K562 (cell line): ENCODE data around the gene LONRF2. TPM values are rescaled to one million over a fixed set of nuclear protein-coding genes. Genes with fewer than 3 reads are reported as not detected.

Source experiments
- ATAC-seq: fragments of 200-7000 bp; cut with Tn5 transposase; 3 replicates; pipeline ENCODE4 v1.9.1; 2020; ENCODE audit warnings: moderate library complexity
- BruUV-seq: library from RNA; stranded (reverse); fragments of 400-500 nt; replicated peaks from 2 replicates; lab custom pipeline; 2021; lab: Mats Ljungman, UMichigan
- CTCF ChIA-PET: fragments of 300-600 bp; formaldehyde crosslinking; extraction: SDS; loops from one replicate; lab custom pipeline; 2021; ENCODE audit warnings: low intra/inter-chr PET ratio; lab: Yijun Ruan, JAX
- POLR2A ChIA-PET: fragments of 300-600, 350-650 bp; sonication (Branson Sonifier 250); formaldehyde crosslinking; extraction: SDS; loops from one replicate; lab custom pipeline; 2021; ENCODE audit warnings: antibody characterized with exemption, inconsistent platforms; lab: Yijun Ruan, JAX
- DNase-seq, 4 experiments: peaks; one replicate each; pipeline versions ENCODE4 v3.0.0 to v3.0.0-alpha.2; 2011 to 2018; ENCODE audit warnings: low spot score in 3 of 4, mixed read lengths in 3 of 4; ENCODE audit errors: extremely low read depth in 1 of 4
- FAIRE-seq: peaks from 2 replicates; lab custom pipeline; 2011; peaks lifted over from hg19 to GRCh38; lab: Jason Lieb, UNC
- H2AFZ ChIP-seq: 2 replicates; pipeline ENCODE4 v1.6.0; 2011; ENCODE audit warnings: low read depth, low read length, control low read depth, inconsistent platforms
- H3K27ac ChIP-seq: fragments of 200-600 bp; 3 replicates; pipeline ENCODE4 v1.8.0; 2011; ENCODE audit warnings: low read depth, mild to moderate bottlenecking, control low read depth, inconsistent platforms, low read length, moderate library complexity, mixed read lengths; ENCODE audit errors: extremely low read depth
- H3K27me3 ChIP-seq, 2 experiments: fragments of 300-600 bp in 1 of 2; 2 replicates in 1 of 2; 3 replicates in 1 of 2; pipeline versions ENCODE4 v1.6.0 to v1.8.0; 2011; ENCODE audit warnings: inconsistent platforms in 2 of 2, low read length in 2 of 2, mild to moderate bottlenecking in 1 of 2, mixed read lengths in 1 of 2, moderate library complexity in 1 of 2; ENCODE audit not compliant: control insufficient read depth in 2 of 2, insufficient read depth in 2 of 2
- H3K36me3 ChIP-seq: fragments of 300-600 bp; 3 replicates; pipeline ENCODE4 v1.8.0; 2011; ENCODE audit warnings: mild to moderate bottlenecking, low read length, inconsistent platforms; ENCODE audit not compliant: control insufficient read depth, insufficient read depth
- H3K4me1 ChIP-seq, 2 experiments: fragments of 200-600 bp in 1 of 2; replicated peaks in 1 of 2; 2 replicates in 1 of 2; 3 replicates in 1 of 2; pipeline versions ENCODE4 v1.5.1 to v1.8.0; 2011; ENCODE audit warnings: inconsistent platforms in 2 of 2, low read length in 2 of 2, mild to moderate bottlenecking in 1 of 2, mixed read lengths in 1 of 2, moderate library complexity in 1 of 2; ENCODE audit not compliant: control insufficient read depth in 2 of 2, insufficient read depth in 2 of 2
- H3K4me2 ChIP-seq: 2 replicates; pipeline ENCODE4 v1.6.1; 2011; ENCODE audit warnings: low read length, control low read depth, inconsistent platforms, mixed read lengths; ENCODE audit not compliant: insufficient read depth
- H3K4me3 ChIP-seq: fragments of 200-600 bp; sonication (generic), shearing (Covaris generic); 2 replicates; pipeline ENCODE4 v1.5.1; 2016; ENCODE audit warnings: control low read depth, inconsistent platforms
- H3K79me2 ChIP-seq: fragments of 200-600 bp; 3 replicates; pipeline ENCODE4 v1.8.0; 2011; ENCODE audit warnings: low read length, inconsistent platforms; ENCODE audit not compliant: control insufficient read depth, insufficient read depth
- H3K9ac ChIP-seq, 2 experiments: 2 replicates each; pipeline versions ENCODE4 v1.6.0 to v1.6.1; 2011; ENCODE audit warnings: low read depth in 2 of 2, low read length in 2 of 2, control low read depth in 1 of 2, inconsistent platforms in 1 of 2, mild to moderate bottlenecking in 1 of 2, mixed read lengths in 1 of 2; ENCODE audit not compliant: insufficient read depth in 1 of 2
- H3K9me1 ChIP-seq: one replicate; pipeline ENCODE4 v1.6.0; 2011; ENCODE audit warnings: inconsistent platforms, mild to moderate bottlenecking, low read length, moderate library complexity; ENCODE audit not compliant: control insufficient read depth, insufficient read depth
- H3K9me3 ChIP-seq: replicated peaks from 2 replicates; pipeline ENCODE4 v1.5.1; 2011; ENCODE audit warnings: low read depth, low read length, inconsistent platforms; ENCODE audit not compliant: control insufficient read depth, insufficient read depth
- H4K20me1 ChIP-seq: replicated peaks from 2 replicates; pipeline ENCODE4 v1.6.1; 2011; ENCODE audit warnings: low read length, inconsistent platforms, mixed read lengths; ENCODE audit not compliant: control insufficient read depth, insufficient read depth
- DEAF1 ChIP-seq: fragments of 450-650 bp; formaldehyde crosslinking; IDR thresholded peaks from 2 replicates; pipeline ENCODE4 v1.4.0; 2020; ENCODE audit warnings: mild to moderate bottlenecking, moderate library complexity
- FOXJ3 ChIP-seq: sonication (generic); formaldehyde crosslinking; IDR thresholded peaks from 2 replicates; pipeline ENCODE4 v1.4.0; 2020; ENCODE audit warnings: mild to moderate bottlenecking, missing genetic modification reagents
- FOXK2 ChIP-seq, 2 experiments: fragments of 450-650 bp; IDR thresholded peaks in 1 of 2; conservative IDR thresholded peaks in 1 of 2; 2 replicates each; pipeline ENCODE4 v1.6.1; 2016; ENCODE audit warnings: low read depth in 2 of 2, mild to moderate bottlenecking in 1 of 2
- MCM7 ChIP-seq, 2 experiments: fragments of 450-650 bp; IDR thresholded peaks; 2 replicates each; pipeline ENCODE4 v1.6.1; 2016 to 2018
- PHB2 ChIP-seq: fragments of 450-650 bp; IDR thresholded peaks from 2 replicates; pipeline ENCODE4 v1.6.1; 2017; ENCODE audit warnings: low read depth
- POLR2A ChIP-seq: fragments of 450-650 bp; conservative IDR thresholded peaks from 2 replicates; pipeline ENCODE4 v1.6.1; 2016
- REST ChIP-seq, 2 experiments: fragments of 450-650 bp; formaldehyde crosslinking in 1 of 2; IDR thresholded peaks; 2 replicates each; pipeline versions ENCODE4 v1.4.0 to v1.6.1; 2014 to 2020; ENCODE audit warnings: mild to moderate bottlenecking in 2 of 2, borderline replicate concordance in 1 of 2, low read depth in 1 of 2
- SRSF9 ChIP-seq: fragments of 200-400 bp; formaldehyde crosslinking; IDR thresholded peaks from 2 replicates; pipeline ENCODE4 v1.6.1; 2017; ENCODE audit warnings: low read depth, low read length, borderline replicate concordance
- STAG1 ChIP-seq: sonication (generic); formaldehyde crosslinking; IDR thresholded peaks from 2 replicates; pipeline ENCODE4 v1.5.0; 2020; ENCODE audit warnings: missing genetic modification reagents, borderline replicate concordance
- TARDBP ChIP-seq: fragments of 450-650 bp; IDR thresholded peaks from 2 replicates; pipeline ENCODE4 v1.6.1; 2016
- ZFP30 ChIP-seq: fragments of 250-450 bp; sonication (Bioruptor Pico); IDR thresholded peaks from 2 replicates; pipeline ENCODE4 v1.8.0; 2022; ENCODE audit warnings: moderate library complexity, mild to moderate bottlenecking, inconsistent platforms, borderline replicate concordance
- ZNF3 ChIP-seq: fragments of 250-450 bp; sonication (Bioruptor Pico); IDR thresholded peaks from 2 replicates; pipeline ENCODE4 v1.5.0; 2021; ENCODE audit warnings: mild to moderate bottlenecking, moderate library complexity
- ZNF717 ChIP-seq: fragments of 250-450 bp; sonication (Bioruptor Pico); IDR thresholded peaks from 2 replicates; pipeline ENCODE4 v1.5.0; 2021
- WGBS: fragments of 100-300 bp; shearing (Covaris generic); methylation state at CpG from one replicate; pipeline ENCODE4 v1.1.6; 2016; ENCODE audit warnings: low coverage, mixed read lengths; ENCODE audit not compliant: insufficient coverage; ENCODE audit errors: missing lambda C conversion rate; 5-methylcytosine and 5-hydroxymethylcytosine counted together
- in situ Hi-C: fragments of 300-500 bp; cut with MboI; formaldehyde crosslinking; loops from 4 replicates; pipeline ENCODE4 v1.15.0; 2018; ENCODE audit warnings: inconsistent platforms, mixed read lengths
- intact Hi-C: fragments of 100-400 bp; cut with micrococcal nuclease; formaldehyde crosslinking; loops from 2 replicates; pipeline ENCODE4 v1.14.2; 2022
- polyA plus RNA-seq, 8 experiments: library from polyadenylated mRNA; depleted of rRNA in 4 of 8; stranded (reverse) in 5 of 8; unstranded in 3 of 8; fragments of >200 nt; fragmentation: Nextera tagmentation in 2 of 8; fragmentation: Illumina TruSeq in 1 of 8; extraction: Ambion mirVana in 2 of 8; extraction: Trizol in 1 of 8; gene quantifications; 2 replicates each; pipeline versions ENCODE4 v1.2.1 to v1.2.3, GENCODE V29; 2011 to 2014; ENCODE audit warnings: inconsistent platforms in 1 of 8, missing spikeins in 1 of 8
- total RNA-seq, 7 experiments: library from RNA; depleted of rRNA in 6 of 7; stranded (reverse); fragments of >200 nt in 6 of 7; fragmentation: Illumina TruSeq in 2 of 7; extraction: Trizol in 2 of 7; gene quantifications; 2 replicates each; pipeline versions ENCODE4 v1.2.1 to v1.2.3, GENCODE V29; 2011 to 2021; ENCODE audit warnings: low replicate concordance in 1 of 7

Gene LONRF2
- total and polyA plus RNA-seq, 9 of the 15 experiments (the other 6 are each of a cell fraction or from before 2014, with no cell fraction given) = 0.35 to 5.0 (median 2.7) TPM

- Histone ChIP-seq H3K27me3 (peaks cover 8 to 67% of the 10 kb centered on the region in 2 experiments; a peak in 4 of 5 replicates), H3K4me1 (no peaks in the 10 kb centered on the region), H3K9ac (no peak overlapping the region), H3K4me3 (no peak overlapping the region), H4K20me1 (no peaks in the 10 kb centered on the region), H3K9me1 (no peaks in the 10 kb centered on the region), H3K9me3 (no peaks in the 10 kb centered on the region), H2AFZ (no peak overlapping the region), H3K36me3 (no peaks in the 10 kb centered on the region), H3K27ac (no peak overlapping the region), H3K79me2 (no peaks in the 10 kb centered on the region), H3K4me2 (no peak overlapping the region)
- peak; percentile 54 to 72 (median 63) for DNase-seq
- ATAC-seq = peak; percentile 94
- ChIA-PET CTCF (interaction anchor here (0.6 to 1.7 kb wide), 6 partner anchors 18 to 753 kb away, joined by 3 to 11 read pairs (median 4); partner anchors contain the start of gene REV1), POLR2A (no interaction called here)
- FAIRE-seq = peak; percentile 69
- in situ Hi-C loops = loop anchor here (25.0 kb wide), 1 partner anchor 531 kb away; no protein-coding TSS in a partner anchor
- no TSS peak for BruUV-seq
- intact Hi-C loops = loop anchor here (1.0 to 10.0 kb wide), 4 partner anchors 64 to 684 kb away; no protein-coding TSS in a partner anchor
- WGBS = 0% methylated on average over 6 of the region's 6 CpGs
- TF ChIP-seq ZNF3 (CRISPR knock-in tag) = no peak
- no peak for TF ChIP-seq FOXJ3 (CRISPR knock-in tag)
- TF ChIP-seq TARDBP = no peak
- no peak for TF ChIP-seq ZFP30 (CRISPR knock-in tag)
- no peak for TF ChIP-seq PHB2
- peak; percentile 75 for TF ChIP-seq DEAF1 (CRISPR knock-in tag)
- TF ChIP-seq ZNF717 (CRISPR knock-in tag) = no peak
- no peak for TF ChIP-seq MCM7 (IDR thresholded peaks at IDR 0.05)
- TF ChIP-seq REST (IDR thresholded peaks at IDR 0.05; ENCODE audit: borderline replicate concordance) = peak; percentile 66; the same call in 1 of the 2 replicates
- no peak for TF ChIP-seq REST (CRISPR knock-in tag; IDR thresholded peaks at IDR 0.05; ENCODE audit: low read depth)
- TF ChIP-seq POLR2A = no peak
- peak; percentile 86 for TF ChIP-seq STAG1 (CRISPR knock-in tag)
- peak; percentile 87 to 91 for TF ChIP-seq FOXK2 (conservative IDR thresholded peaks at IDR 0.05 in 1 of 2, IDR thresholded peaks at IDR 0.05 in 1 of 2; ENCODE audit: low read depth in 2 of 2)
- no peak for TF ChIP-seq SRSF9
Observed at GRCh38 chr2:100242891-100243619, 79.2 kb downstream of the LONRF2 start.
